ENCODE results near the gene RITA1. TPM values are rescaled to one million over a fixed set of nuclear protein-coding genes. Genes with fewer than 3 reads are reported as not detected.

Gene RITA1
- total RNA-seq, 1 donor from 2014 or later: 15.2 TPM

GRCh38 chr12:113152196-113152834 is 33.2 kb upstream of the RITA1 start:
- Mint-ChIP-seq H3K27me3 (ENCODE audit: low read depth) (peaks cover 54% of the 10 kb centered on the region), H3K36me3 (peaks cover 6% of the 10 kb centered on the region), H3K4me3 (peak overlapping the region; percentile 59), H3K27ac (no peak overlapping the region), H3K4me1 (peaks cover 17% of the 10 kb centered on the region), H3K9me3 (peaks cover 3% of the 10 kb centered on the region)
- TF ChIP-seq, protein P1, sequence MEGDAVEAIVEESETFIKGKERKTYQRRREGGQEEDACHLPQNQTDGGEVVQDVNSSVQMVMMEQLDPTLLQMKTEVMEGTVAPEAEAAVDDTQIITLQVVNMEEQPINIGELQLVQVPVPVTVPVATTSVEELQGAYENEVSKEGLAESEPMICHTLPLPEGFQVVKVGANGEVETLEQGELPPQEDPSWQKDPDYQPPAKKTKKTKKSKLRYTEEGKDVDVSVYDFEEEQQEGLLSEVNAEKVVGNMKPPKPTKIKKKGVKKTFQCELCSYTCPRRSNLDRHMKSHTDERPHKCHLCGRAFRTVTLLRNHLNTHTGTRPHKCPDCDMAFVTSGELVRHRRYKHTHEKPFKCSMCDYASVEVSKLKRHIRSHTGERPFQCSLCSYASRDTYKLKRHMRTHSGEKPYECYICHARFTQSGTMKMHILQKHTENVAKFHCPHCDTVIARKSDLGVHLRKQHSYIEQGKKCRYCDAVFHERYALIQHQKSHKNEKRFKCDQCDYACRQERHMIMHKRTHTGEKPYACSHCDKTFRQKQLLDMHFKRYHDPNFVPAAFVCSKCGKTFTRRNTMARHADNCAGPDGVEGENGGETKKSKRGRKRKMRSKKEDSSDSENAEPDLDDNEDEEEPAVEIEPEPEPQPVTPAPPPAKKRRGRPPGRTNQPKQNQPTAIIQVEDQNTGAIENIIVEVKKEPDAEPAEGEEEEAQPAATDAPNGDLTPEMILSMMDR (IDR thresholded peaks at IDR 0.05; ENCODE audit: unreplicated experiment): no peak
- no peak for DNase-seq (ENCODE audit: low spot score in 2 of 2, unreplicated experiment in 2 of 2)

DNA sequence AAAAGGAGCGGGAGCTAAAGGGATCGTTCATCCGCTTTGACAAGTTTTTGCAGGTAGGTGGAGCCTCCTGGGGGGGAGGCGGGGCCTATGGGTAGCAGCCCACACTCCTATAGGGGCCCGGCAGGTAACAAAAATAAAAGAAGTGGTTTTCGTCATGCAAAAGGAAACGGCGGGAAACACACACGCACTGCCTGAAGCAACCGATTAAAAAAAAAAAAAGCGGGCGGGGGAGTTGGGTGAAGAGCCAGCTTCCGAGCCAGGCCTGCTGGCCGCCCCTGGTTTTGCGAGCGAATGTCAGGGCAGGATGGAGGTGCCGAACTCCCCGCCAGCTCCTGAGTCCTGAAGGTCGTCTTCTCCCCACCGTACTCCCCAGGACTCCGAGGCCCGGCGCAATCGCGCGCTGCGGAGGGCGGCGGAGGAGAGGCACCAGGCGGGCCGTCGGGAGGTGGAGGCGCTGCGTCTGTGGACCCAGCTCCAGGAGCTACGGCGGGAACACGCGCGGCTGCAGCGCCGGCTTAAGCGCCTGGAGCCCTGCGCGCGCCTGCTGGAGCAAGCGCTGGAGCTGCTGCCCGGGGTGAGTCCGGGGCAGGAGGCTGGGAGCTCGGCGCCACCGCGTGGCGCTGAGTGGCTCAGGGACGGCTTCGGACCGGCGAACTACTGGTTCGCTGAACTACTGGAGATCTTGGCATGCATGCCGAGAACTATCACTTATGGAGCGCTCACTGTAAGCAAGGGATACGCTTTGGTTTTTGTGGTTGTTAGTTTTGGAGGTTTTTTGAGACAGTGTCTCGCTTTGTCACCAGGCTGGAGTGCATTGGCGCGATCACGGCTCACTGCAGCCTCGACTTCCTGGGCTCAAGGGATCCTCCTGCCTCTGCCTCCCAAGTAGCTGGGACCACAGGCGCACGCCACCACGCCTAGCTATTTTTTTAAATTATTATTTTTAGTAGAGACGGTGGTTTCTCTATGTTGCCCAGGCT is 32.4 kb upstream of the RITA1 start:
- peaks cover 52% of the 10 kb centered on the region for H3K27me3 Mint-ChIP-seq (ENCODE audit: low read depth)
- H3K36me3 Mint-ChIP-seq: peaks cover 10% of the 10 kb centered on the region
- H3K4me3 Mint-ChIP-seq: peak overlapping the region; percentile 59
- TF ChIP-seq, protein P1 (IDR thresholded peaks at IDR 0.05; ENCODE audit: unreplicated experiment): no peak
- DNase-seq (ENCODE audit: low spot score in 2 of 2, unreplicated experiment in 2 of 2): peak in 1 of 2 experiments; percentile 57
- H3K27ac Mint-ChIP-seq: no peak overlapping the region
- H3K4me1 Mint-ChIP-seq: peaks cover 17% of the 10 kb centered on the region
- no peaks in the 10 kb centered on the region for H3K9me3 Mint-ChIP-seq

DNA sequence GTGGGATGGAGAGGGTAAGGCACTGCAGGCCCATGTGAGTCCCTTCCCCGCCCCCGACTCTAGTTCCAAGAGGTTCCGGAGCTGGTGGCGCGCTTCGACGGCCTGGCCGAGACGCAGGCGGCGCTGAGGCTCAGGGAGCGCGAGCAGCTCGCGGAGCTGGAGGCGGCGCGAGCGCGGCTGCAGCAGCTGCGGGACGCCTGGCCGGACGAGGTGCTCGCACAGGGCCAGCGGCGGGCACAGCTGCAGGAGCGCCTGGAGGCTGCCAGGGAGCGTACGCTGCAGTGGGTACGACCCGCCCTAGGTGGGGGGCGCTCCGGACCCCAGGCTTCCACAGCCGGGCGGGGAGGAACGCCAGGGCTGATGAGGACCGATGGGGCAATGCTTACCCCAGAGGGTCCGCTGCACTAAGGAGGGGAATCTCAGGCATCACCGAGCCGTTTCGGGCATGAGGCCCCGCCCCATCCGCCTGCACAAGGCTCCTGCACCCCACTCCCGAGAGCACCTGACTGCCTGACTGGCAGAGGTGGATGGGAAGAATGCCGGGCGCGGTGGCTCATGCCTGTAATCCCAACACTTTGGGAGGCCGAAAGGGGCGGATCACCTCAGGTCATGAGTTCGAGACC is 31.1 kb upstream of the RITA1 start:
- no peak overlapping the region for H3K27ac Mint-ChIP-seq
- no peak for DNase-seq (ENCODE audit: low spot score in 2 of 2, unreplicated experiment in 2 of 2)
- H3K4me3 Mint-ChIP-seq: no peak overlapping the region
- TF ChIP-seq, protein P1 (IDR thresholded peaks at IDR 0.05; ENCODE audit: unreplicated experiment): no peak
- peaks cover 14% of the 10 kb centered on the region for H3K36me3 Mint-ChIP-seq
- peaks cover 52% of the 10 kb centered on the region for H3K27me3 Mint-ChIP-seq (ENCODE audit: low read depth)
- peaks cover 16% of the 10 kb centered on the region for H3K4me1 Mint-ChIP-seq
- H3K9me3 Mint-ChIP-seq: no peaks in the 10 kb centered on the region

GRCh38 chr12:113155060-113155459 is 30.5 kb upstream of the RITA1 start:
- H3K27me3 Mint-ChIP-seq (ENCODE audit: low read depth): peaks cover 52% of the 10 kb centered on the region
- peaks cover 11% of the 10 kb centered on the region for H3K4me1 Mint-ChIP-seq
- peaks cover 15% of the 10 kb centered on the region for H3K36me3 Mint-ChIP-seq
- no peak for DNase-seq (ENCODE audit: low spot score in 2 of 2, unreplicated experiment in 2 of 2)
- no peak overlapping the region for H3K4me3 Mint-ChIP-seq
- H3K9me3 Mint-ChIP-seq: no peaks in the 10 kb centered on the region
- H3K27ac Mint-ChIP-seq: no peak overlapping the region
- TF ChIP-seq, protein P1 (IDR thresholded peaks at IDR 0.05; ENCODE audit: unreplicated experiment): no peak

GRCh38 chr12:113155646-113156045 is 29.9 kb upstream of the RITA1 start:
- Mint-ChIP-seq H3K4me3 (no peak overlapping the region), H3K27ac (no peak overlapping the region), H3K36me3 (peaks cover 19% of the 10 kb centered on the region), H3K4me1 (peaks cover 8% of the 10 kb centered on the region), H3K27me3 (ENCODE audit: low read depth) (peaks cover 48% of the 10 kb centered on the region), H3K9me3 (no peaks in the 10 kb centered on the region)
- DNase-seq (ENCODE audit: low spot score in 2 of 2, unreplicated experiment in 2 of 2): no peak
- TF ChIP-seq, protein P1 (IDR thresholded peaks at IDR 0.05; ENCODE audit: unreplicated experiment): no peak

All from mesothelial cell of epicardium (in vitro differentiated cells).